GM19395 (cell line): Measurements from ENCODE around the gene DDC.

Experiments
- ATAC-seq: cut with Tn5 transposase; IDR thresholded peaks from one replicate; pipeline ENCODE4 v1.9.1; 2021; ENCODE audit warnings: mild to moderate bottlenecking, moderate library complexity; ENCODE audit not compliant: unreplicated experiment

The DDC gene

GRCh38 chr7:50491943-50492342 lies 73.3 kb downstream of the DDC start:
- no peak for ATAC-seq

- no peak for ATAC-seq
Measured at GRCh38 chr7:50491209-50491608, 74.0 kb downstream of the DDC start.

- no peak for ATAC-seq
Measured at GRCh38 chr7:50488379-50488778, 76.8 kb downstream of the DDC start.

GRCh38 chr7:50486512-50486911 lies 78.7 kb downstream of the DDC start:
- ATAC-seq, result no peak

GRCh38 chr7:50481867-50482266 lies 83.3 kb downstream of the DDC start:
- no peak for ATAC-seq

- ATAC-seq, result no peak
Measured at GRCh38 chr7:50480797-50481196, 84.4 kb downstream of the DDC start.

- ATAC-seq, result no peak
Measured at GRCh38 chr7:50479743-50480517, 85.3 kb downstream of the DDC start.

- no peak for ATAC-seq
Measured at GRCh38 chr7:50477640-50478039, 87.6 kb downstream of the DDC start.

GRCh38 chr7:50476953-50477625 lies 88.1 kb downstream of the DDC start:
- ATAC-seq, result no peak

- peak; percentile 65 for ATAC-seq
Measured at GRCh38 chr7:50475340-50475739, 89.9 kb downstream of the DDC start.

- no peak for ATAC-seq
Measured at GRCh38 chr7:50474382-50475160, 90.6 kb downstream of the DDC start.

- no peak for ATAC-seq
Measured at GRCh38 chr7:50473531-50473930, 91.7 kb downstream of the DDC start.

GRCh38 chr7:50472427-50472826 lies 92.8 kb downstream of the DDC start:
- ATAC-seq, result no peak

- no peak for ATAC-seq
Measured at GRCh38 chr7:50471970-50472369, 93.2 kb downstream of the DDC start.

- no peak for ATAC-seq
Measured at GRCh38 chr7:50470250-50471163, 94.7 kb downstream of the DDC start.

- no peak for ATAC-seq
Measured at GRCh38 chr7:50469181-50469580, 96.0 kb downstream of the DDC start.

GRCh38 chr7:50467817-50468610 lies 97.2 kb downstream of the DDC start:
- peak; percentile 88 for ATAC-seq

GRCh38 chr7:50466815-50467585 lies 98.2 kb downstream of the DDC start:
- ATAC-seq, result no peak

- ATAC-seq, result no peak
Measured at GRCh38 chr7:50463035-50463434, 102.2 kb downstream of the DDC start.
